Vagina (tissue), 2 donors: ENCODE measurements around the gene MT1M. TPM values are rescaled to one million over a fixed set of nuclear protein-coding genes. Genes with fewer than 3 reads are reported as not detected.

ENCODE experiments used
- DNase-seq, 2 donors: peaks; one replicate each; pipeline ENCODE4 v3.0.0-alpha.2; 2017; ENCODE audit errors: extremely low spot score in 2 of 2
- H3K27ac ChIP-seq: fragments of 200-600 bp; sonication (generic); one replicate; pipeline ENCODE4 v1.5.1; 2019
- H3K27me3 ChIP-seq: fragments of 200-600 bp; sonication (generic); one replicate; pipeline ENCODE4 v1.5.1; 2019
- H3K36me3 ChIP-seq, 2 donors: fragments of 200-600 bp; sonication (generic); one replicate each; pipeline ENCODE4 v1.5.1; 2017 to 2019
- H3K4me1 ChIP-seq: fragments of 200-600 bp; sonication (generic); one replicate; pipeline ENCODE4 v1.5.1; 2019
- H3K4me3 ChIP-seq, 2 donors: fragments of 200-600 bp; sonication (generic); 1 replicate in 1 of 2; 2 replicates in 1 of 2; pipeline ENCODE4 v1.5.1; 2016 to 2019
- H3K9me3 ChIP-seq: fragments of 200-600 bp; sonication (generic); one replicate; pipeline ENCODE4 v1.5.1; 2019
- POLR2A ChIP-seq, 2 donors: fragments of 450-650 bp; IDR thresholded peaks; one replicate each; pipeline ENCODE4 v1.6.1; 2017; ENCODE audit warnings: antibody characterized with exemption in 2 of 2, mild to moderate bottlenecking in 2 of 2, moderate library complexity in 2 of 2
- POLR2AphosphoS5 ChIP-seq, 2 donors: sonication (generic); formaldehyde crosslinking; IDR thresholded peaks; one replicate each; pipeline ENCODE4 v1.9.0; 2017; ENCODE audit warnings: antibody characterized with exemption in 2 of 2, mild to moderate bottlenecking in 2 of 2, low read depth in 1 of 2; ENCODE audit not compliant: insufficient read depth in 1 of 2
- intact Hi-C: fragments of 100-400 bp; cut with DNase I; formaldehyde crosslinking; loops from one replicate; pipeline ENCODE4 v1.15.1; 2023
- total RNA-seq: library from RNA; depleted of rRNA; stranded (reverse); fragments of >200 nt; gene quantifications from one replicate; pipeline ENCODE4 v1.2.3, GENCODE V29; 2016
- TF ChIP-seq, protein P1 (sequence below), 3 experiments: fragments of 450-650 bp in 2 of 3; fragments of 200-600 bp in 1 of 3; sonication (generic) in 1 of 3; IDR thresholded peaks; one replicate each; pipeline ENCODE4 v1.5.1; 2017 to 2019; ENCODE audit warnings: antibody characterized with exemption in 3 of 3, mild to moderate bottlenecking in 2 of 3, moderate library complexity in 2 of 3

The MT1M gene
- total RNA-seq, 1 donor from 2014 or later: 63.3 TPM

DNA sequence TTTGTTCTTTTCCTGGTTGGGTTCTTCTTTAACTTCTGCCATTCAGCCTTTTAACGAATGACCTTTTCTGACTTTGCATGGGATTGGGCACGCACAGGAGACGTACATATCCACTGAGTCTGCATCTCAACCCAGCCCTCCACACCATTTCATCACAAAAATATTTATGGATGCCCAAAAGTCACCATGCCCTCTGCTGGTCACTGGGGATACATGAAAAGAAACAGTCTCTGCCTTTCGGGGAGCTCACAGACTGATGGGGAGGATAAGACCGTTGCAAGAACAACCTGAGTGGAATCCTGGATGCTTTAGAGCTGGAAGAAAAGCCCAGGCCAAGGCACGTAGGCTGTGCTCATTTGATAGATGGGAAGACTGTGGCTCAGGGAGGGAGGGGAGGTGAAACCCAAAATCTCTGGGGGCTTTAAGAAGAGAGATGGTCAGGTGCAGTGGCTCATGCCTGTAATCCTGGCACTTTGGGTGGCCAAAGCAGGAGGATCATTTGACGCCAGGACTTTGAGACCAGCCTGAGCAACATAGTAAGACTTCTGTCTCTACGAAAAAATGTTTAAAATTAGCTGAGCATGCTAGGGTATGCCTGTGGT lies 32.0 kb upstream of the MT1M start:
- Histone ChIP-seq H3K27me3 (no peaks in the 10 kb centered on the region), H3K9me3 (no peaks in the 10 kb centered on the region), H3K36me3 (no peaks in the 10 kb centered on the region), H3K4me1 (peaks cover 2% of the 10 kb centered on the region), H3K27ac (no peak overlapping the region), H3K4me3 (no peak overlapping the region)
- TF ChIP-seq POLR2A (IDR thresholded peaks at IDR 0.05): no peak
- TF ChIP-seq, protein P1, sequence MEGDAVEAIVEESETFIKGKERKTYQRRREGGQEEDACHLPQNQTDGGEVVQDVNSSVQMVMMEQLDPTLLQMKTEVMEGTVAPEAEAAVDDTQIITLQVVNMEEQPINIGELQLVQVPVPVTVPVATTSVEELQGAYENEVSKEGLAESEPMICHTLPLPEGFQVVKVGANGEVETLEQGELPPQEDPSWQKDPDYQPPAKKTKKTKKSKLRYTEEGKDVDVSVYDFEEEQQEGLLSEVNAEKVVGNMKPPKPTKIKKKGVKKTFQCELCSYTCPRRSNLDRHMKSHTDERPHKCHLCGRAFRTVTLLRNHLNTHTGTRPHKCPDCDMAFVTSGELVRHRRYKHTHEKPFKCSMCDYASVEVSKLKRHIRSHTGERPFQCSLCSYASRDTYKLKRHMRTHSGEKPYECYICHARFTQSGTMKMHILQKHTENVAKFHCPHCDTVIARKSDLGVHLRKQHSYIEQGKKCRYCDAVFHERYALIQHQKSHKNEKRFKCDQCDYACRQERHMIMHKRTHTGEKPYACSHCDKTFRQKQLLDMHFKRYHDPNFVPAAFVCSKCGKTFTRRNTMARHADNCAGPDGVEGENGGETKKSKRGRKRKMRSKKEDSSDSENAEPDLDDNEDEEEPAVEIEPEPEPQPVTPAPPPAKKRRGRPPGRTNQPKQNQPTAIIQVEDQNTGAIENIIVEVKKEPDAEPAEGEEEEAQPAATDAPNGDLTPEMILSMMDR (IDR thresholded peaks at IDR 0.05): peak in 2 of 3 experiments; percentile 5 to 62
- intact Hi-C loops: loop anchor here (5.0 kb wide), 1 partner anchor 102 kb away; no protein-coding TSS in a partner anchor
- DNase-seq: no peak

DNA sequence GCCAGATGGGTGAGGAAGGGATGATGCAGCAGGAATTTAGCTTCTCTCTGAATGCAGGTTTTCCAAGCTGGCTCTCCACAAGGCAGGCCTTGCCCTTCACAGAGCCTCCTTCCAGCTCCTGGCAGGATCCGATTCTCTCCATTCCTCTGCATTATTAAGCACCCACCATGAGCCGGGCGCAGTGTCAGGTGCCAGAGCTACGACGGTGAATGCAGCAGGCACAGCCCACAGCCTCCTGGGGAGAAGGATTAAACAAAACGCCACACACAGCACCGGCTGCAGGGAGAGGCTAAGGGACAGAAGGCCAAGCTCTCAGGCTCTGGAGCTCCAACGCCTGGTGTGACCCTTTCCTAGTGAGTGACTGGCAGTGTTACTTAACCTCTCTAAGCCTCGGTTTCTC lies 31.1 kb upstream of the MT1M start:
- TF ChIP-seq, protein P1 (IDR thresholded peaks at IDR 0.05): no peak
- TF ChIP-seq POLR2AphosphoS5 (IDR thresholded peaks at IDR 0.05; ENCODE audit: insufficient read depth in 1 of 2, low read depth in 1 of 2) (no peak), POLR2A (IDR thresholded peaks at IDR 0.05) (no peak)
- intact Hi-C loops: loop anchor here (5.0 kb wide), 1 partner anchor 101 kb away; no protein-coding TSS in a partner anchor

GRCh38 chr16:56603589-56603988 lies 28.9 kb upstream of the MT1M start:
- H3K27me3 ChIP-seq: no peaks in the 10 kb centered on the region
- peaks cover 28% of the 10 kb centered on the region for H3K4me1 ChIP-seq
- no peak overlapping the region for H3K4me3 ChIP-seq
- no peaks in the 10 kb centered on the region for H3K36me3 ChIP-seq
- no peak for DNase-seq
- intact Hi-C loops: loop anchor here (5.0 kb wide), 1 partner anchor 99 kb away; no protein-coding TSS in a partner anchor
- TF ChIP-seq, protein P1 (IDR thresholded peaks at IDR 0.05): peak in 1 of 3 experiments; percentile 23
- TF ChIP-seq POLR2A (IDR thresholded peaks at IDR 0.05): no peak
- no peak overlapping the region for H3K27ac ChIP-seq
- H3K9me3 ChIP-seq: no peaks in the 10 kb centered on the region

More for the DNA sequence above, 31.1 kb upstream of the MT1M start:
- Histone ChIP-seq H3K27ac (no peak overlapping the region), H3K4me1 (peaks cover 10% of the 10 kb centered on the region), H3K4me3 (no peak overlapping the region), H3K27me3 (no peaks in the 10 kb centered on the region), H3K36me3 (no peaks in the 10 kb centered on the region), H3K9me3 (no peaks in the 10 kb centered on the region)
- no peak for DNase-seq

GRCh38 chr16:56604966-56605365 lies 27.5 kb upstream of the MT1M start:
- H3K4me1 ChIP-seq: peaks cover 32% of the 10 kb centered on the region
- DNase-seq: no peak
- no peak for TF ChIP-seq POLR2A (IDR thresholded peaks at IDR 0.05)
- TF ChIP-seq, protein P1 (IDR thresholded peaks at IDR 0.05): no peak
- TF ChIP-seq POLR2AphosphoS5 (IDR thresholded peaks at IDR 0.05; ENCODE audit: insufficient read depth in 1 of 2, low read depth in 1 of 2): no peak
- no peaks in the 10 kb centered on the region for H3K9me3 ChIP-seq
- H3K36me3 ChIP-seq: no peaks in the 10 kb centered on the region
- intact Hi-C loops: loop anchor here (5.0 kb wide), 1 partner anchor 97 kb away; no protein-coding TSS in a partner anchor
- H3K27ac ChIP-seq: peak overlapping the region; percentile 83
- no peaks in the 10 kb centered on the region for H3K27me3 ChIP-seq
- H3K4me3 ChIP-seq: no peak overlapping the region

- H3K9me3 ChIP-seq: no peaks in the 10 kb centered on the region
- TF ChIP-seq, protein P1 (IDR thresholded peaks at IDR 0.05): no peak
- TF ChIP-seq POLR2A (IDR thresholded peaks at IDR 0.05): no peak
- no peak for TF ChIP-seq POLR2AphosphoS5 (IDR thresholded peaks at IDR 0.05; ENCODE audit: insufficient read depth in 1 of 2, low read depth in 1 of 2)
- H3K27ac ChIP-seq: peak overlapping the region; percentile 83
- no peak overlapping the region for H3K4me3 ChIP-seq
- DNase-seq: no peak
- no peaks in the 10 kb centered on the region for H3K27me3 ChIP-seq
- no peaks in the 10 kb centered on the region for H3K36me3 ChIP-seq
- intact Hi-C loops: no loop called here
- H3K4me1 ChIP-seq: peaks cover 37% of the 10 kb centered on the region
These were observed 27.0 kb upstream of the MT1M start for GRCh38 chr16:56605475-56605874.
